Dendritic cell treated with granulocyte-macrophage colony-stimulating factor and Interleukin-4, amounts not matched to agents 40 ng/mL and 50 ng/mL, for 4 days (primary cell): ENCODE results near the gene BTBD7.
"Not testable (repeated sequence)": the region's sequence is repeated elsewhere in the genome, so short reads cannot be mapped to it uniquely, and the experiment has no call there.

Experiments used
- H3K27ac Mint-ChIP-seq: one replicate; pipeline ENCODE4 v1.8.0; 2022; ENCODE audit warnings: mild to moderate bottlenecking, mixed read lengths
- H3K27me3 Mint-ChIP-seq: one replicate; pipeline ENCODE4 v1.8.0; 2022; ENCODE audit warnings: mild to moderate bottlenecking, mixed read lengths
- H3K36me3 Mint-ChIP-seq: one replicate; pipeline ENCODE4 v1.8.0; 2022; ENCODE audit warnings: low read depth, mixed read lengths
- H3K4me1 Mint-ChIP-seq: one replicate; pipeline ENCODE4 v1.8.0; 2022; ENCODE audit warnings: low read depth, mixed read lengths
- H3K4me3 Mint-ChIP-seq: one replicate; pipeline ENCODE4 v1.8.0; 2022; ENCODE audit warnings: mild to moderate bottlenecking, moderate library complexity, mixed read lengths
- H3K9me3 Mint-ChIP-seq: one replicate; pipeline ENCODE4 v1.8.0; 2022; ENCODE audit warnings: mixed read lengths
- intact Hi-C: fragments of 100-400 bp; cut with micrococcal nuclease; formaldehyde crosslinking; loops from one replicate; pipeline ENCODE4 v1.15.0; 2022

BTBD7 gene

DNA sequence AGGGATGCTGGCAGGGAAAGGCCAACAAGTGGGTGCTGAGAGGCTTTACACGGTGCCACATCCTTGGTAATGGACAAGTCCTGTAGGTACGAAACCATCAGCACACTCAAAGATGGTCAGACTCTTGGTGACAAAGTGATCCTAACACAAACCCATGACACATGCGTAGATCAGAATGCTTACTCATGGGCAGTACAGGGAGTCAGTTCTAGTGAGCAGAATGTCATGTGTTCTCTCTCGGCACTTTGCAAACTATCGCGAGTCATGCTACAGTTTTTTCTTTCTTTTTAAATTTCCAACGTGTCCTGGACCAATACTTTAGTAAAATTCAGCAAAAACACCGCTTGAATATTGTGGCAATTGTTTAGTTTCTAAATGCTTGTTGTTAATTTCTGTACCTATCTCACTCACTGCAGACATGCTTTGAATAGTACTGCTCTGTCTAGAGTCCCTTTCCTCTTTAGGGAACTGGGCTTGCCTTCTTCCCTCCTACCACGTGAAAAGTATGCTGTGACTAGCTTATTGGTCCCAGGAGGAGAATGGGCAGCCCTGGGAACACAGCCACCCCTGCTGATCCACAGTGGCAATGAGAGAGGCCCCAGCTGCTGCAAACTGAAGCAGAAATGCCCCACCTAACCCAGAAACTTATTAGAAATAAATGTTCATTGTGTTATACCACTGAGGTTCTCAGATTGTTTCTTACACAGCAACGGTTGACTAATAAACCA lies 63.3 kb downstream of the BTBD7 start:
- no peaks in the 10 kb centered on the region for H3K27me3 Mint-ChIP-seq
- H3K9me3 Mint-ChIP-seq: no peaks in the 10 kb centered on the region
- peaks cover 47% of the 10 kb centered on the region for H3K36me3 Mint-ChIP-seq
- H3K27ac Mint-ChIP-seq: peak overlapping the region; percentile 57
- H3K4me3 Mint-ChIP-seq: no peak overlapping the region
- peaks cover 27% of the 10 kb centered on the region for H3K4me1 Mint-ChIP-seq
- intact Hi-C loops: no loop called here

DNA sequence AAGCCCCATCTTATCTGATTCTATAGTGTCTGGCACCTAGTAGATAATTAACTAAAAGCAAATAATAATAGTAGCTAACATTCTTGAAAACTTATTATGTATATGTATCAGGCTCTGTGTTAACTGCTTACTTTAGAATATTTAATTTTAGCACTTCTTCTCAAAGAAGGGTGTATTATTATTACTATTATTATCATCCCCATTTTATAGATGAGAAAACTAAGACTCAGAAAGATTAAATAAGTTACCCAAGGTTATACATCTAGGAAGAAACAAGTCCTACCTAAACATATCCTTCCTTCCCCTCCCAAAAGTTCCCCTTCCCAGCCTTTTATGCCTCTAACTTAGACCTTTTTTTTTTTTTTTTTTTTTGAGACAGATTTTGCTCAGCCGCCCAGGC lies 64.4 kb downstream of the BTBD7 start:
- no peaks in the 10 kb centered on the region for H3K9me3 Mint-ChIP-seq
- peaks cover 50% of the 10 kb centered on the region for H3K36me3 Mint-ChIP-seq
- intact Hi-C loops: no loop called here
- no peak overlapping the region for H3K4me3 Mint-ChIP-seq
- H3K27me3 Mint-ChIP-seq: no peaks in the 10 kb centered on the region
- no peak overlapping the region for H3K27ac Mint-ChIP-seq
- peaks cover 32% of the 10 kb centered on the region for H3K4me1 Mint-ChIP-seq

DNA sequence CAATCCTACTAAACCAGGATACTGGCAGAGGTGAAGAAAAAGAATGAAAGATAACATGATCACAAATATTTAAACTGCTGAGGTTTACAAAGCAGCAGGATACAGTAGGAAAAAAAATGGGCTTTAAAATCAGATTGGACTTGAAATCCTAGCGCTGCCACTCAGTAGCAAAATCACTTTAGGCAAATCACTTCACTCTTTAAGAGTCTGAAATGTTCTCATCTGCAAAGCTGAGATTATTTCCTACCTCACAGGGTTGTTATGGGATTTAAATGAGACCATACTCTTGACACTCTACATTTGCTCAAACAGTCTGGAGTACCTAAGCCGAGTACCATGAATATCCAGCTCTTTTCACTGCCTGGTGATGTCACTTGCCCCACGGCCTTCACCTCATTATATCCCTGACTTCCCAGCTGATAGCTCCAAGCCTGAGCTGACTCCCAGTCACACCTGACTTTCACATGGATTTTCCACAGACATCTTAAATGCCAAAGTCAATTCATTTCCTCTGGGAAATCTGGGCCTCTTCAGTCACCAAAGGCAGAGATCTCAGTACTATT lies 65.6 kb downstream of the BTBD7 start:
- H3K27ac Mint-ChIP-seq: peak overlapping the region; percentile 13

DNA sequence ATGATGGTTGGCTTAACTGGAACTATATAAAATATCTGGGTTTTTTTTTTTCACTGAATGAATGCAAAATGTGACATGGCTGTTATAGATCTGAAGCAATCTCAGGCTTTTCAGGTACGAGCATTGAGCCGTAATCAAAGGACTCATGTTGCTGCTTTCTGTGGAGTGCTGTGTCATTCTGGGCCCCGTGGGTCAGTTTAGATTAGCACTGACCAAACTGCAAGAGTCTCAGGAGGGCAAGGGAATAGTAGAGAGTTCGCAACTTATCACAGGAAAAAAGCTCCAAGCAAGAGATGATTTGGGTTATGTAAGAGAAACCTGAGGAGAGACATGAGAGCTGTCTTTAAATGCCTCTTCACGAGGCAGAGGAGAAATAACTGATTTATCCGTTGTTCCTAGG lies 66.7 kb downstream of the BTBD7 start:
- intact Hi-C loops: no loop called here
- H3K4me1 Mint-ChIP-seq: peaks cover 18% of the 10 kb centered on the region
- H3K27me3 Mint-ChIP-seq: no peaks in the 10 kb centered on the region
- H3K36me3 Mint-ChIP-seq: peaks cover 44% of the 10 kb centered on the region
- no peak overlapping the region for H3K27ac Mint-ChIP-seq
- H3K9me3 Mint-ChIP-seq: no peaks in the 10 kb centered on the region
- H3K4me3 Mint-ChIP-seq: no peak overlapping the region

More for the DNA sequence above, 65.6 kb downstream of the BTBD7 start:
- peaks cover 27% of the 10 kb centered on the region for H3K4me1 Mint-ChIP-seq
- no peaks in the 10 kb centered on the region for H3K9me3 Mint-ChIP-seq
- peaks cover 43% of the 10 kb centered on the region for H3K36me3 Mint-ChIP-seq
- H3K4me3 Mint-ChIP-seq: no peak overlapping the region
- no peaks in the 10 kb centered on the region for H3K27me3 Mint-ChIP-seq
- intact Hi-C loops: no loop called here

DNA sequence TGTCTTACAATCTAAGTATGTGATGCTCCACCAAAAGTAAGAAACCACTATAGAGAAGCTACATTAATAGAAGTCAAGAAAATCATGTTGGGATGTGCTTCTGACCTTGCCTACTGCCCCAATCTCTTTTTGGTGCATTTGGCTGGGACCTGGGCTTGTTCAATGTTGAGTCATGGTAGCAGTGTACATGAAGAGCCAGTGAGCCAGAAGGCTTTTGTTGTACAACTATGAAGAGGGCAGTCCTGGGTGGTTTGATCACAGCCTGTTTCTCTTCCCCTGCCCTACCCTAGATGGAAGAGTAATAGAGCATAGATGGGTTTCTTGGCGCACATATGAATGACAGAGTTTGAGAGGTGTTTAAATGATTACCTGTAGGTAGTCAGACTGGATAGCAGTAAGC lies 69.4 kb downstream of the BTBD7 start:
- intact Hi-C loops: no loop called here
- Mint-ChIP-seq H3K4me3 (no peak overlapping the region), H3K9me3 (no peaks in the 10 kb centered on the region), H3K4me1 (peaks cover 14% of the 10 kb centered on the region), H3K27me3 (no peaks in the 10 kb centered on the region), H3K36me3 (peaks cover 52% of the 10 kb centered on the region), H3K27ac (no peak overlapping the region)

DNA sequence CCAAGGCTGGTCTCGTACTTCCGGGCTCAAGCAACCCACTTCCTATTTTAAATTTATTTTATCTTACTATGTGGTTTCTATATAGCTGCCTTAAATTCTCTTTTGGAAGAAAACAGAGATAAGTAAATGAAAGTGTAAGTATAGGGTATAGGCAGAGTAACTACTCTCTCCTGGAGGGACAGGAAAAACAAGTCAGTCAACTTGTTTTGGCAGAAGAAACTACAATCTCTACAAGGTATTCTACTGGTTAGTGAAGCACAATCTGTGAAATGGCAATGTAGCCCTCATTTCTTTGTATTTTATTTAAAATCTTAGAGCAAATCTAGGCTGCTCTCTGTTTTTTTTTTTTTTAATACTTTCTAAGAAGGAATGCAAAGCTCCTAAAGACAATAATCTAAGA lies 70.4 kb downstream of the BTBD7 start:
- Mint-ChIP-seq H3K27me3 (no peaks in the 10 kb centered on the region), H3K27ac (no peak overlapping the region), H3K36me3 (peaks cover 45% of the 10 kb centered on the region), H3K4me3 (no peak overlapping the region), H3K9me3 (no peaks in the 10 kb centered on the region), H3K4me1 (peaks cover 7% of the 10 kb centered on the region)
- intact Hi-C loops: no loop called here

DNA sequence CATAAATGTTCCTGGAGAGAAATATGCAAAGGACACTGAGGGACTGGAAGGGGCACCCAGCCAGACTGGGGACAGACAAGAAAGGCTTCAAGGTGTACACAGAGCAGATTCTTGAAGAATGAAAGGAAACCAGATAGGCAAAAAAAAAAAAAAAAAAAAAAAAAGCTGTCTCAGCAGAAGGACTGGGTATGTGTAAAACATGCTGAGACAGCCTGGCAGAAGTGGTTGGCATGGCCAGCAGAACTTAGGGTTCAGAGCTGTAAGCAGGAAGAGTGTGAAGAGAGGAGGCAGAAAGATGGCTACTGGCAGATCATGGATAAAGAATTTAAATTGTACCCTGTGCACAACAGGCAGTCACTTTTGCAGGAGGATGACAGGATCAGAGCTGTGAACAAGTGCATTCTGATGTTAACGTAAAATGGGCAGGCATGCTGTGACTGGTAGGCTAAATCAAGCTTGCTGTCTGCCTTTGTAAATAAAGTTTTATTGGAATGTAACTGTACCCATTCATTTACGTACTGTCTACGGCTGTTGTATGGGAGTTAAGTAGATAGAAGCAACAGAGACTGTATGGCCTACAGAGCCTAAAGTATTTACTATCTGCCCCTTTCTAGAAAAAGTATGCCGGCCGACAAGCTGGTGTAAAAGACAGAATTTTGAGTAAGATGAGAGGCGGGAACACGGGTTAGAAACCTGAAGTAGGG lies 83.6 kb downstream of the BTBD7 start:
- no peak overlapping the region for H3K4me3 Mint-ChIP-seq
- peak overlapping the region; percentile 8 for H3K27ac Mint-ChIP-seq
- no peaks in the 10 kb centered on the region for H3K27me3 Mint-ChIP-seq
- H3K9me3 Mint-ChIP-seq: no peaks in the 10 kb centered on the region
- intact Hi-C loops: no loop called here
- H3K4me1 Mint-ChIP-seq: peaks cover 8% of the 10 kb centered on the region
- H3K36me3 Mint-ChIP-seq: peaks cover 86% of the 10 kb centered on the region

DNA sequence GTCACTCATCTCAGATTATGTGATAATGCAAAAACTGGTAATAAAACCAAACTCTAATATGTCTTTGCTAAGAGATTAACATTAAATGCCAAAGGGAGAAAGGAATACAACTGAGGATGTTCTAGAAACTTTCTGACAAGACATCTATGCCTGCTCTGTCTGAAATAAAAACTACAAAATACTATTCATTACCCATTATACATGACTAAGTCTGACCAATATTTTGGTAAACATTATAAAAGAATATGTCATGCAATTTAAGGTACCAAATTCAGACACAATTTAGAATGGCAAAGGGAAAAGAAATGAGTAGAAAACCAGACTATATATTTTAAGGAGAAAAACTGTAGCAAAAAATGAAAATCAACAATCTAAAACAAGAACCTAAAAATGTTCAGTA lies 86.3 kb downstream of the BTBD7 start:
- H3K27ac Mint-ChIP-seq: no peak overlapping the region
- H3K9me3 Mint-ChIP-seq: no peaks in the 10 kb centered on the region
- no peak overlapping the region for H3K4me3 Mint-ChIP-seq
- H3K4me1 Mint-ChIP-seq: peaks cover 8% of the 10 kb centered on the region
- peaks cover 96% of the 10 kb centered on the region for H3K36me3 Mint-ChIP-seq
- intact Hi-C loops: no loop called here
- H3K27me3 Mint-ChIP-seq: no peaks in the 10 kb centered on the region

DNA sequence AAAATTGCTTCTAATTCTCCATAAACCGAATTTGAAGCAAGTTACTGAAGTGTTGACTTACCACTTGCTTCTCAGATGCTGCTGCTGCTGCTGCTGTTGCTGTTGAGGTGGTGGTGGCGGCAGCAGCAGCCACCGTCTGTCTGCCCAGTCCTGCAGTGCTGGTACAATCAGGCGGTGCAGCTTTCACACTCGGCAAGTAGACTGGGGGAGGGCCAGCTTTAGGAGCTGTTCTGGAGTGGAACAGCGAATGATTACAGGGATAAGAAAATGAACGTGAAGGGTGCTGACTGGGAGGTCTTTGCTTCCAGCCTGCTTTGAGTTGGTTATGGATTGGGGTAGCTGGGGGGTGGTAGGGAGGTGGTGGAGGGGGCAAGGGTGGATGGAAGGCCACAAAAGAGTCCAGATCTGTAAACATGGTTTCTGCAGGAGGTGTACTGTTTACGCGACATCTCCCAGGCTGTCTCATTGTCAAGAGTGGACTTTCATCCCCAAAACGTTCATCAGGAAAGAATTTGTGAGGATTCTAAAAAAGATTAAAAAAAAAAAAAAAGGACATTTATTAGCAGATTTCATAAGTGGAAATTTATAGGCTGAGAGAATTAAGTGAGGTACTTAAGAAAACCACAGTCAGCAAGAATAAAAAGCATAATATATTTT lies 86.9 kb downstream of the BTBD7 start:
- Mint-ChIP-seq H3K27ac (no peak overlapping the region), H3K36me3 (peaks cover 98% of the 10 kb centered on the region), H3K9me3 (no peaks in the 10 kb centered on the region), H3K4me1 (peaks cover 8% of the 10 kb centered on the region), H3K4me3 (no peak overlapping the region), H3K27me3 (no peaks in the 10 kb centered on the region)
- intact Hi-C loops: no loop called here

DNA sequence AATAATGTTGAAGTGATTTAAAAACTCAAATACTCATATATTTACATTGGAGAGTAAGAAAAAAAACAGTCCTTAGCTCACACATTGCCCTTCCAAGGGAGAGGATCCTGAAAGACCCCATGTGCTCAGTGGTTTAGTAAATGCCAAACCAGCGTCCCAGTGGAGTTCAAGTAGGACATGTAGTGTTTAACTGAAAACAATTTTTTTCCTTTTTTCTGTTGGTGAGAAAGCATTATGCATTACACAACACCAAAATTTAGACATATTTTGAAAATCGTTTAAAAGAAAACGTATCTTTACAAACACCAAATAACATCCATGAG lies 92.2 kb downstream of the BTBD7 start:
- Mint-ChIP-seq H3K9me3 (no peaks in the 10 kb centered on the region), H3K4me1 (no peaks in the 10 kb centered on the region), H3K4me3 (no peak overlapping the region), H3K36me3 (peaks cover 62% of the 10 kb centered on the region), H3K27me3 (no peaks in the 10 kb centered on the region), H3K27ac (no peak overlapping the region)
- intact Hi-C loops: no loop called here

DNA sequence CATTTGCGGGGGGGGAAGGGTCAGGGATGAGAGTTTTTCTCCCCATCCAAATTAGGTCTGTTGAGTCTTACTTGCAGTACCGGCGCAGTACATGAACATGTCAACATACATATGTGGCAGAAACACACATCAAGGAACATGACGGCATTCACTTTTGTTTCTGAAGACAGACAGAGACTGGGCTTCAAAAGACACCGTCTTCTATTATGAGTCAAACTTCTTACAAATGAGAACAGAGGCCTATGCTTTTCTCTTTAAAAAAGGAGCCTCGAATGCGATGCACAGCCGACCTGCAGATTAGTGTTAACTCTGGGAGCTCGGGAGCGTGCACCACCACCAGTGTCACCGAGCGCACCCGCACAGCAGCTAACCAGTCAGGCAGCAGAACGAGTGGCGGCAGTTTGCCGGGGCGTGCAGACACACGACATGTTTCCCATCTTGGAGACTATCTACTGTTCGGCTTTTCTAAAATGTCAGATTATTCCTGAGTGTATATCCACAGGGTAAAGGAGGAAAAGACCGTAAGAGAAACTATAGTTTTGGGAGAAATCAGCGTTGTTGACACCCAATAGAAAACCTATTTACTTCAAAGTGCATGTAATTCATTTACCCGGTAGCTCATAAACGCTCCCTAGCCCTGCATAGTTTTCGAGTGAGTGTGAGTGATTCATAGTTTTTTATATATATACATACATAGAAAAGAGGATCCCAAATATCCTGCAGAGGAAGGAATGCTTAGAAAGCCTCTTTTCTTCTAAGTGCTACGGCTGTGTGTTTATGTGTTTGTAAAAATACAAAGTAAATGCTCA lies 92.8 kb downstream of the BTBD7 start:
- intact Hi-C loops: no loop called here
- no peak overlapping the region for H3K4me3 Mint-ChIP-seq
- H3K9me3 Mint-ChIP-seq: no peaks in the 10 kb centered on the region
- peaks cover 57% of the 10 kb centered on the region for H3K36me3 Mint-ChIP-seq
- H3K4me1 Mint-ChIP-seq: no peaks in the 10 kb centered on the region
- peaks cover 2% of the 10 kb centered on the region for H3K27me3 Mint-ChIP-seq
- no peak overlapping the region for H3K27ac Mint-ChIP-seq

DNA sequence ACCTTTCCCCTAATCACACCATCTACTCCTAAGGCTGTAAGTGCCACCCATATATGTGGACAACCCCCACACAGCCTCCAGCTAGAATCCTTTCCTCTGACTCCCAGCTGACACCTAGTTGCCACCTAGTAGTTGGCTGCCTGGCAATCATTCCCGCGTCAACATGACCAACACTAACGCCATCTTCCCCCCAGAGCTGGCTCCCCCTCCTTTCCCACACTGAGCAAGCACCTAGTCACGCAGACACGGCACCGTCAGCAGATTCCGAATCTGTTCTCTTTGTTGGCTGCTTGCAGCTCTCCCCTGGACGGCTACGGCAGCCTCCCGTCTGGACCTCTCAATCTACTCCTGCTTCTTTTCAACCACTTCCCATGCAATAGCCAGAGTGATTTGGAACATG lies 98.0 kb downstream of the BTBD7 start:
- intact Hi-C loops: loop anchor here (5.0 kb wide), 1 partner anchor 308 kb away; no protein-coding TSS in a partner anchor
- no peak overlapping the region for H3K4me3 Mint-ChIP-seq
- H3K27ac Mint-ChIP-seq: no peak overlapping the region
- peaks cover 44% of the 10 kb centered on the region for H3K27me3 Mint-ChIP-seq
- peaks cover 10% of the 10 kb centered on the region for H3K36me3 Mint-ChIP-seq
- H3K4me1 Mint-ChIP-seq: peaks cover 10% of the 10 kb centered on the region
- H3K9me3 Mint-ChIP-seq: no peaks in the 10 kb centered on the region

DNA sequence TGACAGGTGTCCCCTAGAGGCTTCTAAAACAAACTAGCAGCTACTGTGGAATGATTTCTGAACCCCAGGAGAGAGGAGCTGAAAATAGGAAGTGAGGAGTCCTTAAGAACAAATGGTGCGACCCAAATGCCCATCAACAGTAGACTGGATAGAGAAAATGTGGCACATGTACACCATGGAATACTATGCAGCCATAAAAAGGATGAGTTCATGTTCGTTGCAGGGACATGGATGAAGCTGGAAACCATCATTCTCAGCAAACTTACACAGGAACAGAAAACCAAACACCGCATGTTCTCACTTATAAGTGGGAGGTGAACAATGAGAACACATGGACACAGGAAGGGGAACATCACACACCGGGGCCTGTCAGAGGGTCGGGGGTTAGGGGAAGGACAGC lies 99.8 kb downstream of the BTBD7 start:
- intact Hi-C loops: loop anchor here (5.0 kb wide), 1 partner anchor 309 kb away; no protein-coding TSS in a partner anchor
- H3K27me3 Mint-ChIP-seq: peaks cover 44% of the 10 kb centered on the region

More for the DNA sequence above, 99.8 kb downstream of the BTBD7 start:
- peaks cover 10% of the 10 kb centered on the region for H3K4me1 Mint-ChIP-seq
- H3K36me3 Mint-ChIP-seq: peaks cover 16% of the 10 kb centered on the region
- H3K27ac Mint-ChIP-seq, H3K9me3 Mint-ChIP-seq, H3K4me3 Mint-ChIP-seq: not testable (repeated sequence)
